Ovary (tissue), 9 donors: ENCODE results near the gene GUCA1A. TPM values are rescaled to one million over a fixed set of nuclear protein-coding genes. Genes with fewer than 3 reads are reported as not detected.

Experiments
- DNase-seq, 5 donors: peaks; one replicate each; pipeline ENCODE4 v3.0.0-alpha.2; 2019 to 2020
- H3K27ac ChIP-seq, 2 donors: fragments of 200-600 bp; one replicate each; pipeline versions ENCODE4 v1.5.1 to v1.8.0; 2019 to 2022
- H3K27me3 ChIP-seq: fragments of 200-600 bp; one replicate; pipeline ENCODE4 v1.8.0; 2022
- H3K36me3 ChIP-seq: fragments of 200-600 bp; sonication (generic); one replicate; pipeline ENCODE4 v1.5.1; 2019
- H3K4me1 ChIP-seq: one replicate; pipeline ENCODE4 v1.8.1; 2013; ENCODE audit warnings: mild to moderate bottlenecking, moderate library complexity; ENCODE audit not compliant: insufficient read depth
- H3K4me3 ChIP-seq: fragments of 200-600 bp; sonication (generic); one replicate; pipeline ENCODE4 v1.5.1; 2017
- H3K9me3 ChIP-seq, 2 donors: fragments of 200-600 bp in 1 of 2; sonication (generic) in 1 of 2; one replicate each; pipeline versions ENCODE4 v1.5.1 to v1.8.1; 2013 to 2019; ENCODE audit warnings: mild to moderate bottlenecking in 1 of 2, moderate library complexity in 1 of 2
- EP300 ChIP-seq: sonication (generic); formaldehyde crosslinking; IDR thresholded peaks from one replicate; pipeline ENCODE4 v1.6.1; 2017; ENCODE audit warnings: antibody characterized with exemption
- POLR2A ChIP-seq: fragments of 450-650 bp; IDR thresholded peaks from one replicate; pipeline ENCODE4 v1.6.1; 2017; ENCODE audit warnings: antibody characterized with exemption, mild to moderate bottlenecking, moderate library complexity
- WGBS, 3 donors: extraction: QIAGEN DNeasy Blood & Tissue Kit in 1 of 3; methylation state at CpG; one replicate each; pipeline versions ENCODE4 v1.1.5 to v1.1.7; 2013 to 2017; 5-methylcytosine and 5-hydroxymethylcytosine counted together
- intact Hi-C, 4 donors: fragments of 100-400 bp; cut with DNase I; formaldehyde crosslinking; loops; one replicate each; pipeline versions ENCODE4 v1.11.0 to v1.15.1; 2022 to 2023
- polyA plus RNA-seq, 2 donors: library from polyadenylated mRNA; stranded (reverse); fragments of 200-250 nt in 1 of 2; fragments of 350-450 nt in 1 of 2; fragmentation: Illumina TruSeq in 1 of 2; extraction: RNeasy Lipid Tissue Mini Kit (QIAGEN cat#74804) in 1 of 2; gene quantifications; one replicate each; pipeline ENCODE4 v1.2.3, GENCODE V29; 2013 to 2014
- total RNA-seq, 7 donors: library from RNA; depleted of rRNA in 2 of 7; stranded (reverse); fragments of >200 nt in 2 of 7; fragmentation: NEBNext Ultra II Directional in 3 of 7; extraction: Animal tissue kit (Norgen Biotek cat#: 25700) in 3 of 7; gene quantifications; one replicate each; pipeline versions ENCODE4 v1.1.0 to v1.2.4, GENCODE V29; 2016 to 2023
- TF ChIP-seq, protein P1 (sequence below), 3 donors: fragments of 450-650 bp in 2 of 3; fragments of 200-600 bp in 1 of 3; IDR thresholded peaks; one replicate each; pipeline versions ENCODE4 v1.5.1 to v1.8.0; 2016 to 2022; ENCODE audit warnings: antibody characterized with exemption in 3 of 3, mild to moderate bottlenecking in 1 of 3
- donor health status: DM: no; HTN: no; CAD: no; lungs with moderate emphysema.
- donor health status: DM: no; HTN: no; CAD: no.
- donor health status: Bipolar disorder and iron deficiency.
- donor health status: DM: yes; HTN: yes; CAD: no.
- donor health status: DM: no; HTN: no; CAD: no.
- donor health status: DM: yes; HTN: yes; CAD: no.

Gene GUCA1A
- total and polyA plus RNA-seq, 9 donors: 0.06 TPM; not detected in 8

DNA sequence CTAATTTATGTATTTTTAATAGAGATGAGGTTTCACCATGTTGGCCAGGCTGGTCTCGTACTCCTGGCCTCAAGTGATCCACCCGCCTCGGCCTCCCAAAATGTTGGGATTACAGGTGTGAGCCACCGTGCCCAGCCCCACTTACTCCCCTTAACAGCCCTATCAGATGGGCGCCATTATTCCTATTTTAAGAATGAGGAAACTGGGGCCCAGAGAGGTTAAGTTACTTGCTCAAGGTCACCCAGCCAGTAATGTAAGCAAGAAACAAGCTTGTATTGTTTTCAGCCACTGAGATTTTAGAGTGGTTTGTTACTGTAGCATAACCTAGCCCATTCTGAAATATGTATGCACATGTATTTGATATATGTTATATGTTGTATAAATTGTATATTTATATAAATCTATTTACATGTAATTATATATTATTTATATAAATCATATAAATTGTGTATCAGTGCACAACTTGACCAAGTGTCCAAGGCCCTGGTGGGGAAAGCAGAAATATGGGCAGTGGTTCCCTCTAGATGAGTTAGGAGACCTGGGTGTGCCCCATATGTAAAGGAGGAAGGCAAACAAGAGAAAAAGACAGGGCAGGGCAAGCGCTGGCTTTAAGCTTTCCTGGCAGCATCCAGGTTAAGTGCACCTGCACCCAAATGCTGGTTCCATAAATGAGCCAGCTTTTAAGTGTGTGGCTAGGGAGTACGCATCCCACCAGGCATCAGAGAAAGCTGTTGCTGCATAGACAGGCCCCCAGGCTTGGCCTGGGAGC, 1.2 kb upstream of the GUCA1A start:
- Histone ChIP-seq H3K27me3 (no peaks in the 10 kb centered on the region), H3K4me3 (no peak overlapping the region), H3K4me1 (no peaks in the 10 kb centered on the region), H3K9me3 (no peaks in the 10 kb centered on the region), H3K36me3 (no peaks in the 10 kb centered on the region), H3K27ac (no peak overlapping the region)
- DNase-seq: no peak
- TF ChIP-seq EP300: no peak
- TF ChIP-seq, protein P1, sequence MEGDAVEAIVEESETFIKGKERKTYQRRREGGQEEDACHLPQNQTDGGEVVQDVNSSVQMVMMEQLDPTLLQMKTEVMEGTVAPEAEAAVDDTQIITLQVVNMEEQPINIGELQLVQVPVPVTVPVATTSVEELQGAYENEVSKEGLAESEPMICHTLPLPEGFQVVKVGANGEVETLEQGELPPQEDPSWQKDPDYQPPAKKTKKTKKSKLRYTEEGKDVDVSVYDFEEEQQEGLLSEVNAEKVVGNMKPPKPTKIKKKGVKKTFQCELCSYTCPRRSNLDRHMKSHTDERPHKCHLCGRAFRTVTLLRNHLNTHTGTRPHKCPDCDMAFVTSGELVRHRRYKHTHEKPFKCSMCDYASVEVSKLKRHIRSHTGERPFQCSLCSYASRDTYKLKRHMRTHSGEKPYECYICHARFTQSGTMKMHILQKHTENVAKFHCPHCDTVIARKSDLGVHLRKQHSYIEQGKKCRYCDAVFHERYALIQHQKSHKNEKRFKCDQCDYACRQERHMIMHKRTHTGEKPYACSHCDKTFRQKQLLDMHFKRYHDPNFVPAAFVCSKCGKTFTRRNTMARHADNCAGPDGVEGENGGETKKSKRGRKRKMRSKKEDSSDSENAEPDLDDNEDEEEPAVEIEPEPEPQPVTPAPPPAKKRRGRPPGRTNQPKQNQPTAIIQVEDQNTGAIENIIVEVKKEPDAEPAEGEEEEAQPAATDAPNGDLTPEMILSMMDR (IDR thresholded peaks at IDR 0.05): no peak
- TF ChIP-seq POLR2A: no peak
- intact Hi-C loops: no loop called here
- WGBS, 3 donors: 88 to 94% (median 91%) methylated on average over 7 of the region's 7 CpGs

DNA sequence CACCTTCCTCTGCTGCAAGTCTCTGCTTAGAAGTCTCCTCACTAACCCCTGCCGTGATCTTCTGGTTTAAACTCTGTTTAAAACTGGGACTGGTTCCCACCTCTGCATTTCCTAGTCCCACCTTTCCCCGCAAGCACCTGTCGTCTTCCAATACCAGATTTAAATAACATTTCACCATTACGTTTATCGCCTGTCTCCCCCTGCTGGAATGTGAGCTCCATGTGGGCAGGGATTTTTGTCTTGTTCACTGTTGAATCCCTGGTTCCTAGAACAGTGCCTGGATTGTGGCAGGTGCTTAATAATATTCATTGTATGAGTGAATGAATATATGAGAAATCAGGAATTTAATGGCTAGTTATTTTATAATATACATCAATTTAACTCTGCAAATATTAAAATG, 2.7 kb downstream of the GUCA1A start:
- Histone ChIP-seq H3K4me3 (no peak overlapping the region), H3K27ac (no peak overlapping the region), H3K36me3 (no peaks in the 10 kb centered on the region), H3K27me3 (no peaks in the 10 kb centered on the region), H3K9me3 (no peaks in the 10 kb centered on the region), H3K4me1 (no peaks in the 10 kb centered on the region)
- no peak for DNase-seq
- WGBS, 3 donors: 59 to 62% (median 59%) methylated on average over 5 of the region's 5 CpGs
- intact Hi-C loops: no loop called here
- no peak for TF ChIP-seq POLR2A
- no peak for TF ChIP-seq EP300
- TF ChIP-seq, protein P1 (IDR thresholded peaks at IDR 0.05): no peak

DNA sequence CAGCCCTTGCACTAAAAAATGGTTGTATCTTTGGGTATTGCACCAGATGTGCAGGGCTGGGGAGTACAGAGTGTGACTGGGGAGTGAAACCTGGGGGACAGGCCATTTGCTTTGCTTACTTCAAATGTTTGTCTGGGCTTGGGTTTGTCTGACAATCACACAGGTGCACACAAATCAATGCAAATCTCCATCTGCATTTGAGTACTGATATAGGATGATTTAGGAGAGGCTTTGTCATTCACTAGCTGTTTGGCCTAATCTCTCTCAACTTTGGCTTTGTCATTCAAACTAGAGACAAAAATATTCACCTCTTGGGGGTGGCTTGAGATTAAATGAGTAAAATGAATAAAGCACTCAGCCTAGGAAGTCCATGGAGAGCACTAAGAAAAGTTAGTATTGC, 3.8 kb downstream of the GUCA1A start:
- Histone ChIP-seq H3K4me1 (no peaks in the 10 kb centered on the region), H3K27me3 (no peaks in the 10 kb centered on the region), H3K4me3 (no peak overlapping the region), H3K36me3 (no peaks in the 10 kb centered on the region), H3K27ac (no peak overlapping the region), H3K9me3 (no peaks in the 10 kb centered on the region)
- TF ChIP-seq, protein P1 (IDR thresholded peaks at IDR 0.05): no peak
- intact Hi-C loops: no loop called here
- no peak for DNase-seq

DNA sequence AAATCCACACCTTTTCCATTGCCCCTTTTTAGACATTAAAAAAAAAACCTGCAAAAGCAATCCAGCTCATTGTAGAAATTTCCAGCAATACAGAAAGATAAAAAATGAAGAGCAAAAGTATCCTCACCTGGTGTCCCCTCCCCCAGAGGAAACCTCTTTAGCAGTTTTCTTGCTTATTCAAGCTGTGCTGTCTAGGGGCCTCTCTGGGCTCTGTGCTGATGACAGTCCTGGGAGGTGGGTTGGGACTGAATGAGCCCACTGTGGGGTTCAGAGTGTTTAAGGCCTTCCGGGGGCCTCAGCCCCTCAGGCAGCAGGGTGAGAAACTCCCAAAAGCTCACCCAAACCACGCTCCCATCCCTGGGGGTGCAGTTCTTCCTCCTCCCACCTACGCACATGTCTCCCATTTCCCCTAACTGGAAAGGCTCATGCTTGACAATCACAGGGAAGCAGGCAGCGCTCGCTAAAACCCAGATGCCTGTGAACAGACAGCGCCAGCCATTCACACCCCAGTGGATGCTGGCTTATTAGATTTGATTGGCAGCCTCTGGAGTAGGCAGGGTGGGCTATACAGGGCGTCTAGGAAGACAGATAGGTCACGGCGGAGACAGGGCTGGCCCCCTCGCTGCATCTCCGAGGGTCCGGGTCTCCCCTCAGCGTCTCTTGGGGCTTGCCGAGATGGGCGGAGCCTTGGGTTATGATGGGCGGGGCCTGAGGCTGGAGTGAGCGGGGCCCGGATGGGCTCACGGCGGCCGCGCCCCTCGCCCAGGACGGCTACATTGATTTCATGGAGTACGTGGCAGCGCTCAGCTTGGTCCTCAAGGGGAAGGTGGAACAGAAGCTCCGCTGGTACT, 4.6 kb downstream of the GUCA1A start:
- Histone ChIP-seq H3K27me3 (no peaks in the 10 kb centered on the region), H3K9me3 (no peaks in the 10 kb centered on the region), H3K4me1 (no peaks in the 10 kb centered on the region), H3K27ac (no peak overlapping the region), H3K4me3 (no peak overlapping the region), H3K36me3 (no peaks in the 10 kb centered on the region)
- WGBS, 3 donors: 17 to 19% (median 18%) methylated on average over 21 to 27 of the region's 27 CpGs
- TF ChIP-seq EP300: no peak
- TF ChIP-seq POLR2A: no peak
- TF ChIP-seq, protein P1 (IDR thresholded peaks at IDR 0.05): no peak
- DNase-seq: no peak
- intact Hi-C loops: no loop called here
